Measurements from ENCODE around the gene KRTAP10-8.

Gene KRTAP10-8

DNA sequence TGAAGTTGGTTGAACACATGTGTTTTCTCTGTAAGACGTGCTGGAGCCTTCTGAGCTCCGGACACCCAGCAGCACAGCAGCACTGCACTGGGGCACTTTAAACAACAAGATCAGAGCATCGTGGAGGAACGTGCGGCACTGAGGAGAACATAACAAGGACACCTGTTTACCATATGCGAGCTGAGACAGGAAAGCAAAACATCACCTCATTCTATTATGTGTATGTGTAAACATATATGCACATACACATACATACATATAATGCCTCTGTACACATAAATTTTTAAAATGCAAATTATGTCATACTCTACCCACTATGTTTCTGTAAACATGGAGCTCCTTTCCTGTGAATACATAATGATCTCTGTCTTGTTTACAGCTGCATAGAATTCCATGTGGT lies 16.4 kb upstream of the KRTAP10-8 start:
- no peaks in the 10 kb centered on the region for H3K36me3 ChIP-seq (replicated peaks; ENCODE audit: insufficient read depth, low read length)
- no peak overlapping the region for H2AFZ ChIP-seq (ENCODE audit: low read length)
- no peaks in the 10 kb centered on the region for H3K4me1 ChIP-seq (ENCODE audit: low read length)
- H3K27me3 ChIP-seq (replicated peaks; ENCODE audit: insufficient read depth, low read length), result peaks cover 87% of the 10 kb centered on the region
- no peak overlapping the region for H3K4me2 ChIP-seq (ENCODE audit: low read depth, low read length)
- no peaks in the 10 kb centered on the region for H3F3A ChIP-seq (ENCODE audit: insufficient read depth, low read length)
- H3K27ac ChIP-seq (ENCODE audit: low read length), result no peak overlapping the region
- TF ChIP-seq EZH2phosphoT487 (IDR thresholded peaks at IDR 0.05; ENCODE audit: low read length) (no peak), EZH2 (optimal IDR thresholded peaks at IDR 0.05; ENCODE audit: low read depth, low read length) (no peak)
- TF ChIP-seq, protein P1, sequence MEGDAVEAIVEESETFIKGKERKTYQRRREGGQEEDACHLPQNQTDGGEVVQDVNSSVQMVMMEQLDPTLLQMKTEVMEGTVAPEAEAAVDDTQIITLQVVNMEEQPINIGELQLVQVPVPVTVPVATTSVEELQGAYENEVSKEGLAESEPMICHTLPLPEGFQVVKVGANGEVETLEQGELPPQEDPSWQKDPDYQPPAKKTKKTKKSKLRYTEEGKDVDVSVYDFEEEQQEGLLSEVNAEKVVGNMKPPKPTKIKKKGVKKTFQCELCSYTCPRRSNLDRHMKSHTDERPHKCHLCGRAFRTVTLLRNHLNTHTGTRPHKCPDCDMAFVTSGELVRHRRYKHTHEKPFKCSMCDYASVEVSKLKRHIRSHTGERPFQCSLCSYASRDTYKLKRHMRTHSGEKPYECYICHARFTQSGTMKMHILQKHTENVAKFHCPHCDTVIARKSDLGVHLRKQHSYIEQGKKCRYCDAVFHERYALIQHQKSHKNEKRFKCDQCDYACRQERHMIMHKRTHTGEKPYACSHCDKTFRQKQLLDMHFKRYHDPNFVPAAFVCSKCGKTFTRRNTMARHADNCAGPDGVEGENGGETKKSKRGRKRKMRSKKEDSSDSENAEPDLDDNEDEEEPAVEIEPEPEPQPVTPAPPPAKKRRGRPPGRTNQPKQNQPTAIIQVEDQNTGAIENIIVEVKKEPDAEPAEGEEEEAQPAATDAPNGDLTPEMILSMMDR (IDR thresholded peaks at IDR 0.05; ENCODE audit: low read length), result no peak
- H4K20me1 ChIP-seq (ENCODE audit: insufficient read depth, low read length), result no peaks in the 10 kb centered on the region
- no peak overlapping the region for H3K4me3 ChIP-seq (ENCODE audit: low read length)
- H3K79me2 ChIP-seq (ENCODE audit: low read length), result no peaks in the 10 kb centered on the region
- H3K9me3 ChIP-seq (replicated peaks; ENCODE audit: insufficient read depth, low read length), result no peaks in the 10 kb centered on the region
- H3K9ac ChIP-seq (ENCODE audit: low read length), result no peak overlapping the region
- DNase-seq, result no peak
- H3K9me2 ChIP-seq (replicated peaks; ENCODE audit: insufficient read depth, low read length), result no peaks in the 10 kb centered on the region

DNA sequence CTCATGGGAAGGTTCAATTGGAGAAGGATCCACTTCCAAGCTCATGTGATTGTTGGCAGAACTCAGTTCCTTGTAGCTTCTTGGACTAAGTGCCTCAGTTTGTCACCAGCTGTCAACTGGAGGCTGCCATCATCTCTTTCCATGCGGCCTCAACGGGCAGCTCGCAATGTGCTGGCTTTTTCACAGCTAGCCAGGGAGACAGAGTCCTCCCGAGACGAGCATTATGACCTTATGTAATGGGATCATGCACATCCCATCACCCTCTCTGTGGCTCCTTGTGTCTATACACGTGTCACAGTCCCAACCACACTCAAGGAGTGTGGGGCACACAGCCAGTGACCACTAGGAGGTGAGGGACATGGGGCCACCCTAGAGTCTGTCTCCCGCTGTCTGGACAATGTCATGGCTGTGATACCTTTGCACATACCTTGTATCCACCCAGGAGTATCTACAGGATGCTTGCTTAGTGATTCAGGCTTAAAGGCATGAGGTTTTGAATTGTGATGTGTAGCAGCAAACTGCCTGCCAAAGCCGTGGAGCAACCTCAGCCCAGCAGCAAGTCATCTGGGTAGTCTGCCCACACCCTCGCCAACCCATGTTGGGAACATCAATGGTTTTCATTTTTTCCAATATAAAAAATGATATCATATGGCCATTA lies 15.7 kb upstream of the KRTAP10-8 start:
- Histone ChIP-seq H3K4me2 (ENCODE audit: low read depth, low read length) (no peak overlapping the region), H3K36me3 (replicated peaks; ENCODE audit: insufficient read depth, low read length) (no peaks in the 10 kb centered on the region), H3F3A (ENCODE audit: insufficient read depth, low read length) (no peaks in the 10 kb centered on the region), H3K79me2 (ENCODE audit: low read length) (no peaks in the 10 kb centered on the region), H3K9me2 (replicated peaks; ENCODE audit: insufficient read depth, low read length) (no peaks in the 10 kb centered on the region), H3K9ac (ENCODE audit: low read length) (no peak overlapping the region), H3K4me3 (ENCODE audit: low read length) (no peak overlapping the region), H4K20me1 (ENCODE audit: insufficient read depth, low read length) (no peaks in the 10 kb centered on the region), H2AFZ (ENCODE audit: low read length) (no peak overlapping the region), H3K9me3 (replicated peaks; ENCODE audit: insufficient read depth, low read length) (no peaks in the 10 kb centered on the region), H3K27ac (ENCODE audit: low read length) (no peak overlapping the region), H3K4me1 (ENCODE audit: low read length) (no peaks in the 10 kb centered on the region), H3K27me3 (replicated peaks; ENCODE audit: insufficient read depth, low read length) (peaks cover 85% of the 10 kb centered on the region)
- no peak for TF ChIP-seq EZH2 (optimal IDR thresholded peaks at IDR 0.05; ENCODE audit: low read depth, low read length)
- no peak for TF ChIP-seq EZH2phosphoT487 (IDR thresholded peaks at IDR 0.05; ENCODE audit: low read length)
- TF ChIP-seq, protein P1 (IDR thresholded peaks at IDR 0.05; ENCODE audit: low read length), result no peak
- DNase-seq, result no peak

DNA sequence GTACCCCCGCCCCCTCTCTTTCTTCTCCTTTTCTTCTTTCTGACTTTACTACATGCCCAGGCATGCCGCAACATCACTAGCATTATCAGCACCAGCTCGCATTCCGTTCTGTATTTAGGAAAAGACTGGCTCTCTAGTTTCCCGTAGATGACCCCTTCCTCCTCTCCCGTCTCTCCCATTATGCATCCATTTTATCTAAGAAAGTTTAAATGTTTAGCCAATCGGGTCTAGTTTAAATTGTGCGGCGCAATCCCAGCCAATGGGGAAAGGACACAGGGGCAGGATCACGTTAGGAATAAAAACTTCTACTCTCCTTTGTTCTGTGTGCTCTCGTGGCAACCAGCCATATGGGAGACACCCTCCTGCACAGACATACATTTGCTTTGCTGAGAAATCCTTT lies 13.8 kb upstream of the KRTAP10-8 start:
- no peaks in the 10 kb centered on the region for H3F3A ChIP-seq (ENCODE audit: insufficient read depth, low read length)
- no peaks in the 10 kb centered on the region for H3K79me2 ChIP-seq (ENCODE audit: low read length)
- no peak overlapping the region for H3K4me2 ChIP-seq (ENCODE audit: low read depth, low read length)
- no peak for DNase-seq
- H3K9me2 ChIP-seq (replicated peaks; ENCODE audit: insufficient read depth, low read length), result no peaks in the 10 kb centered on the region
- H3K36me3 ChIP-seq (replicated peaks; ENCODE audit: insufficient read depth, low read length), result no peaks in the 10 kb centered on the region
- no peaks in the 10 kb centered on the region for H4K20me1 ChIP-seq (ENCODE audit: insufficient read depth, low read length)
- no peaks in the 10 kb centered on the region for H3K4me1 ChIP-seq (ENCODE audit: low read length)
- H3K27ac ChIP-seq (ENCODE audit: low read length), result no peak overlapping the region
- no peak overlapping the region for H2AFZ ChIP-seq (ENCODE audit: low read length)
- TF ChIP-seq EZH2phosphoT487 (IDR thresholded peaks at IDR 0.05; ENCODE audit: low read length) (no peak), EZH2 (optimal IDR thresholded peaks at IDR 0.05; ENCODE audit: low read depth, low read length) (no peak)
- TF ChIP-seq, protein P1 (IDR thresholded peaks at IDR 0.05; ENCODE audit: low read length), result no peak
- no peak overlapping the region for H3K4me3 ChIP-seq (ENCODE audit: low read length)
- no peaks in the 10 kb centered on the region for H3K9me3 ChIP-seq (replicated peaks; ENCODE audit: insufficient read depth, low read length)
- no peak overlapping the region for H3K9ac ChIP-seq (ENCODE audit: low read length)
- H3K27me3 ChIP-seq (replicated peaks; ENCODE audit: insufficient read depth, low read length), result peaks cover 84% of the 10 kb centered on the region

All from MM.1S (cell line).